ENCODE data around the gene NRN1. TPM values are rescaled to one million over a fixed set of nuclear protein-coding genes. Genes with fewer than 3 reads are reported as not detected.

NRN1 gene, protein sequence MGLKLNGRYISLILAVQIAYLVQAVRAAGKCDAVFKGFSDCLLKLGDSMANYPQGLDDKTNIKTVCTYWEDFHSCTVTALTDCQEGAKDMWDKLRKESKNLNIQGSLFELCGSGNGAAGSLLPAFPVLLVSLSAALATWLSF
- total RNA-seq (23.9 TPM), polyA plus RNA-seq (ENCODE audit: insufficient read depth in 1 of 8, insufficient read length in 8 of 8, low replicate concordance in 1 of 8) (10 to 100 TPM; 18.3 to 29.4 (median 24.6) TPM)
- long read RNA-seq, donor 1, partial matches to known transcripts = 0 of 4 reads
- long read RNA-seq, donor 1, other reads (novel, unspliced or antisense) = 0 of 4 reads
- long read RNA-seq, donor 2 = 0 reads
- long read RNA-seq, donor 3, transcript NRN1-201 (3 exons, 1,624 nt) = major isoform, 8 of 9 reads
- long read RNA-seq, donor 3, partial matches to known transcripts = 0 of 9 reads
- long read RNA-seq, donor 3, other reads (novel, unspliced or antisense) = 0 of 9 reads
- long read RNA-seq, donor 4, transcript NRN1-201 (3 exons, 1,624 nt) = major isoform, 8 of 15 reads
- long read RNA-seq, donor 4, partial matches to known transcripts = 7 of 15 reads
- long read RNA-seq, donor 4, other reads (novel, unspliced or antisense) = 0 of 15 reads
- long read RNA-seq, donor 5, transcript NRN1-201 (3 exons, 1,624 nt) = major isoform, 12 of 12 reads
- long read RNA-seq, donor 5, partial matches to known transcripts = 0 of 12 reads
- long read RNA-seq, donor 5, other reads (novel, unspliced or antisense) = 0 of 12 reads
- long read RNA-seq, donor 6, transcript NRN1-201 (3 exons, 1,624 nt) = major isoform, 34 of 35 reads
- long read RNA-seq, donor 6, partial matches to known transcripts = 0 of 35 reads
- long read RNA-seq, donor 6, other reads (novel, unspliced or antisense) = 0 of 35 reads
- long read RNA-seq, donor 7, transcript NRN1-201 (3 exons, 1,624 nt) = major isoform, 21 of 22 reads
- long read RNA-seq, donor 7, partial matches to known transcripts = 0 of 22 reads
- long read RNA-seq, donor 7, other reads (novel, unspliced or antisense) = 0 of 22 reads
- long read RNA-seq, donor 8, transcript NRN1-201 (3 exons, 1,624 nt) = major isoform, 9 of 9 reads
- long read RNA-seq, donor 8, partial matches to known transcripts = 0 of 9 reads
- long read RNA-seq, donor 8, other reads (novel, unspliced or antisense) = 0 of 9 reads
- long read RNA-seq, donor 9, transcript NRN1-201 (3 exons, 1,624 nt) = major isoform, 8 of 9 reads
- long read RNA-seq, donor 9, partial matches to known transcripts = 0 of 9 reads
- long read RNA-seq, donor 9, other reads (novel, unspliced or antisense) = 0 of 9 reads
- long read RNA-seq, donor 10, transcript NRN1-201 (3 exons, 1,624 nt) = major isoform, 8 of 8 reads
- long read RNA-seq, donor 10, partial matches to known transcripts = 0 of 8 reads
- long read RNA-seq, donor 10, other reads (novel, unspliced or antisense) = 0 of 8 reads
- long read RNA-seq, donor 11, transcript NRN1-201 (3 exons, 1,624 nt) = major isoform, 14 of 15 reads
- long read RNA-seq, donor 11, partial matches to known transcripts = 0 of 15 reads
- long read RNA-seq, donor 11, other reads (novel, unspliced or antisense) = 0 of 15 reads

DNA sequence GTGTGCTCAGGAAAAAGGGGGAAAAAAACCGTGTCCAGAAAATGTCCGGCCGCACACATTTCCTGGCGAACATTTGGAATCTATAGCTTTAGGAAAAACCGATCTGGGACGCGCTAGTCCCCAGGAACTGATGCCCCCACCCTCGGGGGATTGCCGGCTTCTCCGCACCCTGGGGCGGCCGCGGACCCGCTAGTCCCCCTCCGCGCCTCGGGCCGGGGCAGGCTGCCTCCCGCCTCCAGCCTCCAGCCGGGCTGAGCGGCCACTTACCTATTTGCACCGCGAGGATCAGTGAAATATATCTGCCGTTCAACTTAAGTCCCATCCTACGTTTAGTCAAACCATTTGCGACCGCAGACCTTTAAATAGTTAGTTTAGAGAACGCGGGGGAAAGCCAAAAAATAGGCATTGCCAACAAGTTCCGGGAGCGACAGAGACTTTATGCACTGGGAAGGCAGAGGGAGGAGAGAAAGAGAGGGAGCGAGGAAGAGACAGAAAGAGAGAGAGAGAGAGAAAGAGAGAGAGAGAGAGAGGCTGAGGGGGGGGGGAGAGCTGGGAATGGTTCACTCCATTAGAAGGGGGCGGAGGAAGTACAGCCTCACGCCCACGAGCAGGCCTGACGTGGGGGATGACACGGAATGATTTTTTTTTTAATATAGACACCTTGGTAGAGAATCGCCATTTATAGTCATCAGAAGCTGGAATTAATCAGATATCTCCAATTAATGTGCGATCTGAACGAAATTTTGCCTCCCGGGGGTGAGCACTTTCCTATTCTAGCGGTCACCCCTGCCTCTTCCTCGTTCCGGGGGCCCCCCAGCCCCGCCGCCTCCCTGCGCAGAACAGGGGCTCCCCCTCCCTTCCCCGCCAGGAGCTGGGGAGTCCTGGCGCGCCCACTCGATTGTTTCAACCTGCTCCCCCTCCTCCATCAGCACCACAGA is at the start of gene NRN1:
Gene NRN1, minus strand, starts transcription at position 498 of the 938 bp plus-strand sequence. Its CDS starts 176 bp downstream, at position 322.
- no peaks in the 10 kb centered on the region for H3K36me3 ChIP-seq (ENCODE audit: control insufficient read depth, insufficient read depth, low read length)
- H3K4me1 ChIP-seq (ENCODE audit: control insufficient read depth, insufficient read depth, low read length) = peaks cover 59% of the 10 kb centered on the region
- WGBS (ENCODE audit: insufficient coverage) = 2% methylated on average over 35 of the region's 51 CpGs
- H3K27me3 ChIP-seq (ENCODE audit: control insufficient read depth, insufficient read depth, low read length) = peaks cover 81% of the 10 kb centered on the region
- peak within 1 kb of the TSS; percentile 55 for H3K4me3 ChIP-seq (ENCODE audit: low read length)
- peak; percentile 74 for DNase-seq
- no peaks in the 10 kb centered on the region for H3K9me3 ChIP-seq (replicated peaks; ENCODE audit: control insufficient read depth, low read depth, low read length)
- H3K27ac ChIP-seq (ENCODE audit: low read length) = peak within 1 kb of the TSS; percentile 92

DNA sequence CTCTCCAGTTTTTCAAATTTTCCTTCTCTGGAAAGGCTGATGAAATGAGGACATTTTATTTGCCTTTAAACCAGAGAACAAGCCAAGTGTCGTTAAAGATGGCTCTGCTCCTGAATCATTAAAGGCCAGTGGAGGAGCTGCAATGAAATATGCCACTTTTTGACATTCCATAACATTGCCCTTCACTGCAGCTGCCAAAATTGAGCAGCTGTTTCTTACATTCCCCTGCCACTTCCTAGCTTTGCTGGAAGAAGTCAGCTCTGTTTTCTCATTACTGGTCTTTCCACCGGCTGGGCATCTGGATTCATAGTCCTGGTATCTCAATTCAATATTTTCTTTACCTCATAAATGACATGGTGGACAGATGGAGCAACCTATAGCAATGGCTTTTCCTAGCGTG is 45.5 kb upstream of the NRN1 start:
- H3K36me3 ChIP-seq (ENCODE audit: control insufficient read depth, insufficient read depth, low read length) = no peaks in the 10 kb centered on the region
- H3K27me3 ChIP-seq (ENCODE audit: control insufficient read depth, insufficient read depth, low read length) = peaks cover 2% of the 10 kb centered on the region
- H3K9me3 ChIP-seq (replicated peaks; ENCODE audit: control insufficient read depth, low read depth, low read length) = peaks cover 4% of the 10 kb centered on the region
- H3K4me1 ChIP-seq (ENCODE audit: control insufficient read depth, insufficient read depth, low read length) = peaks cover 7% of the 10 kb centered on the region
- WGBS (ENCODE audit: insufficient coverage) = 54% methylated on average over 3 of the region's 3 CpGs
- no peak overlapping the region for H3K4me3 ChIP-seq (ENCODE audit: low read length)
- DNase-seq = peak; percentile 72
- no peak overlapping the region for H3K27ac ChIP-seq (ENCODE audit: low read length)

- H3K4me3 ChIP-seq (ENCODE audit: low read length) = no peak overlapping the region
- no peaks in the 10 kb centered on the region for H3K36me3 ChIP-seq (ENCODE audit: control insufficient read depth, insufficient read depth, low read length)
- WGBS (ENCODE audit: insufficient coverage) = 95% methylated on average over 2 of the region's 2 CpGs
- peaks cover 4% of the 10 kb centered on the region for H3K9me3 ChIP-seq (replicated peaks; ENCODE audit: control insufficient read depth, low read depth, low read length)
- H3K27ac ChIP-seq (ENCODE audit: low read length) = no peak overlapping the region
- no peaks in the 10 kb centered on the region for H3K4me1 ChIP-seq (ENCODE audit: control insufficient read depth, insufficient read depth, low read length)
- no peaks in the 10 kb centered on the region for H3K27me3 ChIP-seq (ENCODE audit: control insufficient read depth, insufficient read depth, low read length)
- DNase-seq = no peak
Measured at GRCh38 chr6:6046716-6047115, 40.0 kb upstream of the NRN1 start.

DNA sequence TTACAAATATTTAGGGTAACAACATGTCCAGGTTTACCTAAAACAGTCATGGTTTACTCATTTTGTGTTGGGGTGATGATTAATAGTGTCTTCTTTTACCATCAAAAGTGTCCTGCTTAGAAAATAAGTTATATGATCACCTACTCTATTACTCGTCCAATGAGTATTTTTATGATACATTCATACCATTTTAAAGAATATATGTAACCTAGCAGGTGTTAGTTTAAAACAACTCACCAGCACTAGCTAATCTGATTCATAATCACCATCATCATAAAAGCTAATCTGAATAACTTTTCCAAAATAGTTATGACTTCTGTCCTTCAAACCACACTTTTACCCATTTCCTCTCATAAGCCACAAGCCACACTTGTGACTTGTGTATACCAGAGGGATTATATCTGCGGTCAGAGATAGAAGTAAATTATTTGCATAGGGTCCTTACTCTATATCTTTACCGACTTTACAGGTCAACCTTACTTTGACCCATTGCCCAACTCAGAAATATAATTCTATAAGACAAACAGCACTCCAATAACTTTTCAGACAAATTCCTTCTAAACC is 33.3 kb upstream of the NRN1 start:
- no peak overlapping the region for H3K4me3 ChIP-seq (ENCODE audit: low read length)
- H3K4me1 ChIP-seq (ENCODE audit: control insufficient read depth, insufficient read depth, low read length) = no peaks in the 10 kb centered on the region
- DNase-seq = no peak
- 60% methylated on average over 1 of the region's 3 CpGs for WGBS (ENCODE audit: insufficient coverage)
- H3K27ac ChIP-seq (ENCODE audit: low read length) = no peak overlapping the region
- H3K9me3 ChIP-seq (replicated peaks; ENCODE audit: control insufficient read depth, low read depth, low read length) = no peaks in the 10 kb centered on the region
- H3K27me3 ChIP-seq (ENCODE audit: control insufficient read depth, insufficient read depth, low read length) = no peaks in the 10 kb centered on the region
- no peaks in the 10 kb centered on the region for H3K36me3 ChIP-seq (ENCODE audit: control insufficient read depth, insufficient read depth, low read length)

DNA sequence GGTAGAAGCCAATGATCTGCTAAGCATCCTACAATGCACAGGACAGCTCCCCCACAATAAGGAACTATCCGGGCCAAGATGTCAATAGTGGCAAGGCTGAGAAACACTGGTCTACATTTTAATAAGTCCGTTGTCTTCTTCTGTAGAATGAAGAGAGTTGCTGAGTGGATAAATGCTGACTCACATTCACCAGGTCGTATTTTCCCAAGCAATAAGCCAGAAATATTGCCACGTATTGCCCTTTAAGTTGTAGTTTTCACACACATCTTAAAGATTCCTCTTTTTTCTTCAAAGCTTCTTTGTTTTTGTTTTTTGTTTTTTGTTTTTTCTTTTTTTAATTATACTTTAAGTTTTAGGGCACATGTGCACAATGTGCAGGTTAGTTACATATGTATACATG is 30.5 kb upstream of the NRN1 start:
- no peaks in the 10 kb centered on the region for H3K27me3 ChIP-seq (ENCODE audit: control insufficient read depth, insufficient read depth, low read length)
- H3K4me3 ChIP-seq (ENCODE audit: low read length) = no peak overlapping the region
- no CpG with 5 or more reads among the region's 4 CpGs for WGBS (ENCODE audit: insufficient coverage)
- H3K4me1 ChIP-seq (ENCODE audit: control insufficient read depth, insufficient read depth, low read length) = no peaks in the 10 kb centered on the region
- no peaks in the 10 kb centered on the region for H3K9me3 ChIP-seq (replicated peaks; ENCODE audit: control insufficient read depth, low read depth, low read length)
- H3K36me3 ChIP-seq (ENCODE audit: control insufficient read depth, insufficient read depth, low read length) = no peaks in the 10 kb centered on the region
- no peak overlapping the region for H3K27ac ChIP-seq (ENCODE audit: low read length)
- no peak for DNase-seq

DNA sequence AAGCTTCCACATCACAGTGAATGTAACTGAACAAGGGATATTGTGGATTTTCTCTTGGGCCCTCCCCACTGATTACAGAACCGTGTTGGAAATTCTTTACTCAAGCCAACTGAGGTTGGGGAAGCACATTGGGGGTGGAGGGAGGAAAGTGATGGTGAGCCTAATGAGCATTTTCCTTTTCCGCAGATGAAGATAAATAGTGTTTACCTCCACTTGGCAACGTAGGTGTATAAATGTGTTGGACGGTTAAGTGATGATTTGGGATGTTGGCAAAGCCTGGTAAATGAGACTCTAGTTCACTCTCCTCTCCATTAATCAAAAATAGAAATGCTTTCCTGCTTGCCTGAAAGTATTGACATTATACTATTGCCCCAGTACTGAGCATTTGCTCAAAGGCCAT is 27.1 kb upstream of the NRN1 start:
- no peaks in the 10 kb centered on the region for H3K36me3 ChIP-seq (ENCODE audit: control insufficient read depth, insufficient read depth, low read length)
- no peak overlapping the region for H3K4me3 ChIP-seq (ENCODE audit: low read length)
- H3K27ac ChIP-seq (ENCODE audit: low read length) = no peak overlapping the region
- H3K4me1 ChIP-seq (ENCODE audit: control insufficient read depth, insufficient read depth, low read length) = no peaks in the 10 kb centered on the region
- H3K27me3 ChIP-seq (ENCODE audit: control insufficient read depth, insufficient read depth, low read length) = no peaks in the 10 kb centered on the region
- peak; percentile 27 for DNase-seq
- no peaks in the 10 kb centered on the region for H3K9me3 ChIP-seq (replicated peaks; ENCODE audit: control insufficient read depth, low read depth, low read length)
- WGBS (ENCODE audit: insufficient coverage) = no CpG with 5 or more reads among the region's 4 CpGs

GRCh38 chr6:6026513-6027205 is 19.9 kb upstream of the NRN1 start:
- Histone ChIP-seq H3K4me3 (ENCODE audit: low read length) (no peak overlapping the region), H3K9me3 (replicated peaks; ENCODE audit: control insufficient read depth, low read depth, low read length) (no peaks in the 10 kb centered on the region), H3K27ac (ENCODE audit: low read length) (peak overlapping the region; percentile 43), H3K36me3 (ENCODE audit: control insufficient read depth, insufficient read depth, low read length) (no peaks in the 10 kb centered on the region), H3K4me1 (ENCODE audit: control insufficient read depth, insufficient read depth, low read length) (no peaks in the 10 kb centered on the region), H3K27me3 (ENCODE audit: control insufficient read depth, insufficient read depth, low read length) (peaks cover 3% of the 10 kb centered on the region)
- WGBS (ENCODE audit: insufficient coverage) = no CpG with 5 or more reads among the region's 2 CpGs
- DNase-seq = no peak

- H3K4me3 ChIP-seq (ENCODE audit: low read length) = no peak overlapping the region
- H3K9me3 ChIP-seq (replicated peaks; ENCODE audit: control insufficient read depth, low read depth, low read length) = no peaks in the 10 kb centered on the region
- DNase-seq = no peak
- 85% methylated on average over 2 of the region's 5 CpGs for WGBS (ENCODE audit: insufficient coverage)
- H3K4me1 ChIP-seq (ENCODE audit: control insufficient read depth, insufficient read depth, low read length) = no peaks in the 10 kb centered on the region
- no peaks in the 10 kb centered on the region for H3K36me3 ChIP-seq (ENCODE audit: control insufficient read depth, insufficient read depth, low read length)
- H3K27ac ChIP-seq (ENCODE audit: low read length) = peak overlapping the region; percentile 43
- H3K27me3 ChIP-seq (ENCODE audit: control insufficient read depth, insufficient read depth, low read length) = peaks cover 3% of the 10 kb centered on the region
Measured at GRCh38 chr6:6025736-6026135, 19.0 kb upstream of the NRN1 start.

Data from muscle of leg (tissue), 16 donors.